ENCODE results near the gene DUSP5. TPM values are rescaled to one million over a fixed set of nuclear protein-coding genes. Genes with fewer than 3 reads are reported as not detected.

DUSP5 gene
- total and polyA plus RNA-seq, 2 of the 8 experiments (the other 6 are each of a cell fraction or from before 2014, with no cell fraction given) = 13.6 to 30.3 TPM

GRCh38 chr10:110546077-110546476, 48.4 kb downstream of the DUSP5 start (continued):
- TF ChIP-seq RNF2 (IDR thresholded peaks at IDR 0.05; ENCODE audit: borderline replicate concordance, low read depth, low read length, missing control alignments, poor library complexity, severe bottlenecking) = no peak
